ENCODE data around the gene CCDC57.
"Not testable (repeated sequence)": the region's sequence is repeated elsewhere in the genome, so short reads cannot be mapped to it uniquely, and the experiment has no call there.

The CCDC57 gene

GRCh38 chr17:82212331-82213250 is at the start of gene CCDC57:
TSS of gene CCDC57 (minus strand) at chr17:82212842. CDS start at chr17:82201944, 10,898 bp downstream.
- DNase-seq = peak; percentile 84

- DNase-seq = no peak
Measured at GRCh38 chr17:82262344-82262743, 49.7 kb upstream of the CCDC57 start.

GRCh38 chr17:82259972-82260961 is 47.6 kb upstream of the CCDC57 start:
- not testable (repeated sequence) for DNase-seq

GRCh38 chr17:82258555-82258954 is 45.9 kb upstream of the CCDC57 start:
- DNase-seq = no peak

- peak; percentile 38 for DNase-seq
Measured at GRCh38 chr17:82257473-82257872, 44.8 kb upstream of the CCDC57 start.

GRCh38 chr17:82256242-82256885 is 43.7 kb upstream of the CCDC57 start:
- DNase-seq = no peak

GRCh38 chr17:82255402-82255972 is 42.8 kb upstream of the CCDC57 start:
- peak; percentile 29 for DNase-seq

- not testable (repeated sequence) for DNase-seq
Measured at GRCh38 chr17:82254746-82255145, 42.1 kb upstream of the CCDC57 start.

- DNase-seq = not testable (repeated sequence)
Measured at GRCh38 chr17:82254096-82254495, 41.5 kb upstream of the CCDC57 start.

- DNase-seq = no peak
Measured at GRCh38 chr17:82253179-82253544, 40.5 kb upstream of the CCDC57 start.

- no peak for DNase-seq
Measured at GRCh38 chr17:82252511-82253178, 40.0 kb upstream of the CCDC57 start.

- DNase-seq = no peak
Measured at GRCh38 chr17:82250868-82251500, 38.3 kb upstream of the CCDC57 start.

- no peak for DNase-seq
Measured at GRCh38 chr17:82249896-82250581, 37.4 kb upstream of the CCDC57 start.

- DNase-seq = no peak
Measured at GRCh38 chr17:82248815-82249674, 36.4 kb upstream of the CCDC57 start.

- no peak for DNase-seq
Measured at GRCh38 chr17:82247856-82248671, 35.4 kb upstream of the CCDC57 start.

GRCh38 chr17:82247182-82247823 is 34.7 kb upstream of the CCDC57 start:
- DNase-seq = peak; percentile 23

GRCh38 chr17:82246365-82247181 is 33.9 kb upstream of the CCDC57 start:
- peak; percentile 24 for DNase-seq

- DNase-seq = no peak
Measured at GRCh38 chr17:82246040-82246364, 33.4 kb upstream of the CCDC57 start.

All from left hindlimb (tissue), 1 donor.